GM12878 (cell line): ENCODE results near the gene RNF130. TPM values are rescaled to one million over a fixed set of nuclear protein-coding genes. Genes with fewer than 3 reads are reported as not detected.
A peak's percentile ranks its signal among the peaks of the same experiment; 100 is the strongest.

Source experiments
- ATAC-seq: fragments of 200-7000 bp; cut with Tn5 transposase; 3 replicates; pipeline ENCODE4 v1.9.1; 2020; ENCODE audit warnings: mild to moderate bottlenecking, moderate library complexity
- BruUV-seq: library from RNA; stranded (reverse); fragments of 400-500 nt; replicated peaks from 2 replicates; lab custom pipeline; 2021; lab: Mats Ljungman, UMichigan
- CTCF ChIA-PET: fragments of 300-600 bp; sonication (Branson Sonifier 250); formaldehyde crosslinking; extraction: SDS; loops from one replicate; lab custom pipeline; 2021; ENCODE audit warnings: inconsistent platforms; lab: Yijun Ruan, JAX
- POLR2A ChIA-PET: fragments of 350-600 bp; formaldehyde crosslinking; extraction: SDS; loops from one replicate; lab custom pipeline; 2021; ENCODE audit warnings: inconsistent platforms; lab: Charles Lee
- RAD21 ChIA-PET: fragments of 300-600 bp; sonication (Branson Sonifier 250); formaldehyde crosslinking; loops from one replicate; lab custom pipeline; 2023; ENCODE audit warnings: antibody characterized with exemption; ENCODE audit not compliant: unreplicated experiment; lab: Charles Lee
- SMC1A ChIA-PET: fragments of 300-600 bp; sonication (Branson Sonifier 250); formaldehyde crosslinking; loops from one replicate; lab custom pipeline; 2023; ENCODE audit not compliant: unreplicated experiment, uncharacterized antibody; lab: Charles Lee
- DNase-seq: peaks from one replicate; pipeline ENCODE4 v3.0.0-alpha.2; 2011; ENCODE audit warnings: low read depth, low spot score
- FAIRE-seq: peaks from 3 replicates; lab custom pipeline; 2011; peaks lifted over from hg19 to GRCh38; lab: Jason Lieb, UNC
- H2AFZ ChIP-seq: 2 replicates; pipeline ENCODE4 v1.6.0; 2011; ENCODE audit warnings: low read depth, low read length, control low read depth; ENCODE audit not compliant: control insufficient read depth
- H3K27ac ChIP-seq: 2 replicates; pipeline ENCODE4 v1.5.1; 2011; ENCODE audit warnings: control low read depth; ENCODE audit not compliant: control insufficient read depth, insufficient read depth
- H3K27me3 ChIP-seq, 2 experiments: replicated peaks in 1 of 2; 2 replicates each; pipeline versions ENCODE4 v1.6.0 to v1.6.1; 2011; ENCODE audit warnings: low read length in 1 of 2; ENCODE audit not compliant: control insufficient read depth in 2 of 2, insufficient read depth in 2 of 2
- H3K36me3 ChIP-seq, 2 experiments: 2 replicates each; pipeline ENCODE4 v1.5.1; 2011; ENCODE audit warnings: low read length in 1 of 2; ENCODE audit not compliant: control insufficient read depth in 2 of 2, insufficient read depth in 2 of 2
- H3K4me1 ChIP-seq: 2 replicates; pipeline ENCODE4 v1.6.1; 2011; ENCODE audit warnings: mild to moderate bottlenecking, low read length, moderate library complexity, mixed read lengths; ENCODE audit not compliant: control insufficient read depth, insufficient read depth
- H3K4me2 ChIP-seq: 2 replicates; pipeline ENCODE4 v1.6.0; 2011; ENCODE audit warnings: control low read depth; ENCODE audit not compliant: control insufficient read depth, insufficient read depth
- H3K4me3 ChIP-seq: fragments of 200-600 bp; sonication (generic); 2 replicates; pipeline ENCODE4 v1.5.1; 2016
- H3K79me2 ChIP-seq: 2 replicates; pipeline ENCODE4 v1.6.0; 2011; ENCODE audit warnings: low read length; ENCODE audit not compliant: control insufficient read depth, insufficient read depth
- H3K9ac ChIP-seq: 2 replicates; pipeline ENCODE4 v1.8.0; 2011; ENCODE audit warnings: low read length, control low read depth, mixed read lengths; ENCODE audit not compliant: control insufficient read depth, insufficient read depth
- H3K9me3 ChIP-seq: replicated peaks from 3 replicates; pipeline ENCODE4 v1.5.1; 2011; ENCODE audit warnings: mild to moderate bottlenecking, low read length; ENCODE audit not compliant: control insufficient read depth, insufficient read depth
- H4K20me1 ChIP-seq: 2 replicates; pipeline ENCODE4 v1.6.0; 2011; ENCODE audit not compliant: control insufficient read depth, insufficient read depth
- CTCF ChIP-seq, 3 experiments: IDR thresholded peaks in 2 of 3; conservative IDR thresholded peaks in 1 of 3; 2 replicates each; pipeline ENCODE4 v1.5.1; 2011; ENCODE audit warnings: low read depth in 3 of 3, low read length in 3 of 3, mild to moderate bottlenecking in 3 of 3, control low read depth in 2 of 3, moderate library complexity in 2 of 3, inconsistent platforms in 1 of 3, mixed read lengths in 1 of 3; ENCODE audit not compliant: control insufficient read depth in 2 of 3, insufficient read depth in 1 of 3; ENCODE audit errors: extremely low read depth in 1 of 3
- EED ChIP-seq: sonication (generic); IDR thresholded peaks from 2 replicates; pipeline ENCODE4 v1.6.1; 2016; ENCODE audit warnings: antibody characterized with exemption, low read depth
- WGBS: methylation state at CpG from one replicate; pipeline ENCODE4 v1.1.6; 2016; ENCODE audit warnings: low lambda C conversion rate; ENCODE audit not compliant: insufficient replicate concordance, insufficient coverage; ENCODE audit errors: missing lambda C conversion rate; 5-methylcytosine and 5-hydroxymethylcytosine counted together
- in situ Hi-C: fragments of 300-500 bp; cut with MboI; formaldehyde crosslinking; loops from 9 replicates; pipeline ENCODE4 v1.14.3; 2018; ENCODE audit warnings: mixed read lengths
- intact Hi-C: fragments of 100-400 bp; cut with micrococcal nuclease; formaldehyde crosslinking; loops from one replicate; pipeline ENCODE4 v1.14.2; 2022; ENCODE audit not compliant: unreplicated experiment
- polyA plus RNA-seq, 11 experiments: library from polyadenylated mRNA; depleted of rRNA in 4 of 11; unstranded in 6 of 11; stranded (reverse) in 5 of 11; fragments of >200 nt; fragmentation: Nextera tagmentation in 4 of 11; fragmentation: Illumina TruSeq in 1 of 11; extraction: Ambion mirVana in 4 of 11; extraction: Trizol in 1 of 11; gene quantifications; 1 replicate in 1 of 11; 2 replicates in 10 of 11; pipeline versions ENCODE4 v1.2.1 to v1.2.3, GENCODE V29; 2011 to 2016; ENCODE audit warnings: inconsistent platforms in 2 of 11, missing spikeins in 2 of 11, low read depth in 1 of 11
- total RNA-seq, 4 experiments: library from RNA; depleted of rRNA in 3 of 4; stranded (reverse); fragments of >200 nt in 3 of 4; fragmentation: Illumina TruSeq in 1 of 4; extraction: Trizol in 1 of 4; gene quantifications; 2 replicates each; pipeline versions ENCODE4 v1.2.1 to v1.2.3, GENCODE V29; 2013 to 2021

Gene RNF130
- total and polyA plus RNA-seq, 10 of the 15 experiments (the other 5 are each of a cell fraction or from before 2014, with no cell fraction given), result 0.04 to 0.36 (median 0.11) TPM; not detected in 1

- no peak overlapping the region for H3K27ac ChIP-seq
- H2AFZ ChIP-seq, result no peak overlapping the region
- H3K4me3 ChIP-seq, result no peak overlapping the region
- H3K36me3 ChIP-seq, result no peaks in the 10 kb centered on the region
- FAIRE-seq, result no peak
- RAD21 ChIA-PET, result interaction anchor here (2.6 kb wide), 1 partner anchor 328 kb away, joined by 9 read pairs; no protein-coding TSS in a partner anchor
- TF ChIP-seq CTCF (IDR thresholded peaks at IDR 0.05 in 2 of 3, conservative IDR thresholded peaks at IDR 0.05 in 1 of 3; ENCODE audit: control insufficient read depth in 2 of 3, extremely low read depth in 1 of 3, insufficient read depth in 1 of 3, low read depth in 3 of 3, low read length in 3 of 3) (peak in 2 of 3 experiments; percentile 18; a peak in 2 of 6 replicates), EED (no peak)
- TF ChIP-seq, all 136 proteins: peak for 1
- no TSS peak for BruUV-seq
- DNase-seq (no peak), ATAC-seq (peak; percentile 53)
- Histone ChIP-seq H3K9me3 (no peaks in the 10 kb centered on the region), H3K4me2 (peak overlapping the region; percentile 48), H3K27me3 (no peaks in the 10 kb centered on the region; a peak in 1 of 4 replicates), H4K20me1 (no peaks in the 10 kb centered on the region), H3K9ac (no peak overlapping the region), H3K4me1 (no peaks in the 10 kb centered on the region), H3K79me2 (no peaks in the 10 kb centered on the region)
- CTCF ChIA-PET, result interaction anchor here (0.9 to 1.2 kb wide), 2 partner anchors 166 to 328 kb away, joined by 3 read pairs; no protein-coding TSS in a partner anchor
- POLR2A ChIA-PET, result no interaction called here
- SMC1A ChIA-PET, result interaction anchor here (0.6 kb wide), 1 partner anchor 84 kb away, joined by 3 read pairs; no protein-coding TSS in a partner anchor
- in situ Hi-C loops, result loop anchor here (25.0 kb wide), 1 partner anchor 304 kb away; the partner anchor contains the start of gene LTC4S
- 25% methylated on average over 10 of the region's 17 CpGs for WGBS
- intact Hi-C loops, result loop anchor here (2.0 kb wide), 1 partner anchor 290 kb away; no protein-coding TSS in a partner anchor
Measured at GRCh38 chr5:180090769-180091546, 19.4 kb upstream of the RNF130 start.
